Activated T-cell treated with anti-CD3 and anti-CD28 coated beads, Interleukin-2, amount 50 U/mL, for 72 hours (primary cell): ENCODE results near the gene KAT5. TPM values are rescaled to one million over a fixed set of nuclear protein-coding genes. Genes with fewer than 3 reads are reported as not detected.

Experiments used
- total RNA-seq, 2 donors: library from RNA; stranded (reverse); gene quantifications; one replicate each; pipeline ENCODE4 v1.2.3, GENCODE V29; 2022

KAT5 gene
- total RNA-seq, 2 donors from 2014 or later, result 86.4 to 105 TPM

Other genes starting within 250 kb of the KAT5 start
- over 10,000 TPM in 1 of 2 donors, 1,000 to 10,000 TPM in 1; 8,391 to 13,279 TPM for gene MALAT1, start 213.2 kb upstream of the KAT5 start, total RNA-seq
- 10 to 100 TPM; 77.9 to 83.4 TPM for gene SCYL1, start 187.2 kb upstream of the KAT5 start, total RNA-seq
- 100 to 1,000 TPM; 106 TPM for gene LTBP3, start 153.9 kb upstream of the KAT5 start, total RNA-seq
- gene ZNRD2, start 141.8 kb upstream of the KAT5 start, total RNA-seq, result 10 to 100 TPM; 23.5 to 25.1 TPM
- 10 to 100 TPM; 21.4 to 26.7 TPM for gene FAM89B, start 139.7 kb upstream of the KAT5 start, total RNA-seq
- 100 to 1,000 TPM in 1 of 2 donors, 10 to 100 TPM in 1; 93.9 to 113 TPM for gene EHBP1L1, start 136.2 kb upstream of the KAT5 start, total RNA-seq
- gene KCNK7, start 116.5 kb upstream of the KAT5 start, total RNA-seq, result under 1 TPM; 0.34 to 0.39 TPM
- gene MAP3K11, start 98.0 kb upstream of the KAT5 start, total RNA-seq, result 10 to 100 TPM; 57.3 to 70.1 TPM
- gene PCNX3, start 96.5 kb upstream of the KAT5 start, total RNA-seq, result 10 to 100 TPM; 45.9 TPM
- 100 to 1,000 TPM; 132 to 137 TPM for gene SIPA1, start 74.2 kb upstream of the KAT5 start, total RNA-seq
- 100 to 1,000 TPM; 116 to 121 TPM for gene RELA, start 49.3 kb upstream of the KAT5 start, total RNA-seq
- 10 to 100 TPM; 35.4 to 37.1 TPM for gene RNASEH2C, start 8.5 kb downstream of the KAT5 start, total RNA-seq
- gene AP5B1, start 68.7 kb downstream of the KAT5 start, total RNA-seq, result 10 to 100 TPM; 20.0 to 22.4 TPM
- gene OVOL1, start 74.8 kb downstream of the KAT5 start, total RNA-seq, result under 1 TPM in 1 of 2 donors, not detected in 1; 0.16 TPM
- 1 to 10 TPM; 2.2 to 4.6 TPM for gene SNX32, start 121.7 kb downstream of the KAT5 start, total RNA-seq
- gene CFL1, start 145.9 kb downstream of the KAT5 start, total RNA-seq, result 100 to 1,000 TPM; 477 to 512 TPM
- gene MUS81, start 148.2 kb downstream of the KAT5 start, total RNA-seq, result 10 to 100 TPM; 80.6 to 94.8 TPM
- gene EFEMP2, start 160.5 kb downstream of the KAT5 start, total RNA-seq, result 10 to 100 TPM; 22.4 to 26.0 TPM
- 10 to 100 TPM; 16.8 to 27.8 TPM for gene CTSW, start 167.6 kb downstream of the KAT5 start, total RNA-seq
- 10 to 100 TPM; 86.4 to 91.9 TPM for gene FIBP, start 176.2 kb downstream of the KAT5 start, total RNA-seq
- gene CCDC85B, start 178.4 kb downstream of the KAT5 start, total RNA-seq, result 10 to 100 TPM; 35.4 to 37.5 TPM
- gene FOSL1, start 188.1 kb downstream of the KAT5 start, total RNA-seq, result 10 to 100 TPM; 11.9 to 18.8 TPM
- 10 to 100 TPM; 34.7 to 36.5 TPM for gene C11orf68, start 206.8 kb downstream of the KAT5 start, total RNA-seq
- 100 to 1,000 TPM; 126 to 145 TPM for gene DRAP1, start 207.2 kb downstream of the KAT5 start, total RNA-seq
- gene TSGA10IP, start 233.2 kb downstream of the KAT5 start, total RNA-seq, result not detected
- gene SART1, start 249.5 kb downstream of the KAT5 start, total RNA-seq, result 10 to 100 TPM; 63.2 to 75.9 TPM